GM12865 (cell line): ENCODE results near the gene PHF21B.

ENCODE experiments used
- DNase-seq: peaks from one replicate; pipeline ENCODE4 v3.0.0; 2010; ENCODE audit warnings: low read depth
- H3K4me3 ChIP-seq: 2 replicates; pipeline ENCODE4 v1.5.1; 2011; ENCODE audit warnings: mild to moderate bottlenecking, low read depth, low read length, control low read depth
- TF ChIP-seq, protein P1 (sequence below): IDR thresholded peaks from 2 replicates; pipeline ENCODE4 v1.5.1; 2011; ENCODE audit warnings: low read length, control low read depth, low read depth, inconsistent platforms; ENCODE audit not compliant: insufficient read depth; ENCODE audit errors: missing control alignments

The PHF21B gene

DNA sequence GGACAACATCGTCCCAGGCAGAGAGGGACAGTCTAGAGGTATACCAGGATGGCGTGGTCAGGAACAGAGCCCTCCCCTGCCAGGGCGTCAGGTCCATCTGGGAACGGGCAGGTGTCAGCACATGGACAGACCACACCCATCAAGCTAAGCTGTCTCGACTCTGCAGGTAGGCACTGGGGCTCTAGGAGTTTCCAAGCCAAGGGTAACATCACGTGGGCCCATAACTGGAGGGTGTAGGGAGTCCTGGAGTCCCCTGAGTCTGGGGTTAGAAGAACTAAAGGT, 75.4 kb downstream of the PHF21B start:
- TF ChIP-seq, protein P1, sequence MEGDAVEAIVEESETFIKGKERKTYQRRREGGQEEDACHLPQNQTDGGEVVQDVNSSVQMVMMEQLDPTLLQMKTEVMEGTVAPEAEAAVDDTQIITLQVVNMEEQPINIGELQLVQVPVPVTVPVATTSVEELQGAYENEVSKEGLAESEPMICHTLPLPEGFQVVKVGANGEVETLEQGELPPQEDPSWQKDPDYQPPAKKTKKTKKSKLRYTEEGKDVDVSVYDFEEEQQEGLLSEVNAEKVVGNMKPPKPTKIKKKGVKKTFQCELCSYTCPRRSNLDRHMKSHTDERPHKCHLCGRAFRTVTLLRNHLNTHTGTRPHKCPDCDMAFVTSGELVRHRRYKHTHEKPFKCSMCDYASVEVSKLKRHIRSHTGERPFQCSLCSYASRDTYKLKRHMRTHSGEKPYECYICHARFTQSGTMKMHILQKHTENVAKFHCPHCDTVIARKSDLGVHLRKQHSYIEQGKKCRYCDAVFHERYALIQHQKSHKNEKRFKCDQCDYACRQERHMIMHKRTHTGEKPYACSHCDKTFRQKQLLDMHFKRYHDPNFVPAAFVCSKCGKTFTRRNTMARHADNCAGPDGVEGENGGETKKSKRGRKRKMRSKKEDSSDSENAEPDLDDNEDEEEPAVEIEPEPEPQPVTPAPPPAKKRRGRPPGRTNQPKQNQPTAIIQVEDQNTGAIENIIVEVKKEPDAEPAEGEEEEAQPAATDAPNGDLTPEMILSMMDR = no peak
- H3K4me3 ChIP-seq = no peak overlapping the region
- no peak for DNase-seq

GRCh38 chr22:44933666-44934453, 75.9 kb downstream of the PHF21B start:
- no peak overlapping the region for H3K4me3 ChIP-seq
- no peak for DNase-seq
- TF ChIP-seq, protein P1 = no peak

DNA sequence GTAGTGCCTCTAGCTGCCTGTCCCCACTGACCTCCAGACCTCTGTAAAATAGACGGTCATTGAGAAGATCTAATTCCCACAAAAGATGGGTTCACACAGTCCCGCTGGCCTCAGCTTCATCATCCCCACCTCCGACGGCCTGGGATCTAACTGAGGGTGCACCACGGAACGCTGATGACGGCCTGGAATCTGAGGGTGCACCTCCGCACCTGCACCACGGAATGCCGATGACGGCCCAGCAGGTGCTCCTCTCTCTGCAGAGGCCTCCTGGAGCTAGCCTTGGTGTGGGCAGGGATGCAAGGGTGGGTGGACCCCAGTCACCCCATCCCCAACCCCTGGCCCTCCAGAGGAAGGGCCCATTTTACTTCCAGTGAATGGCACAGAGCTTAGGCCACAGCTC, 77.3 kb downstream of the PHF21B start:
- no peak overlapping the region for H3K4me3 ChIP-seq
- TF ChIP-seq, protein P1 = no peak
- no peak for DNase-seq

- TF ChIP-seq, protein P1 = no peak
- no peak overlapping the region for H3K4me3 ChIP-seq
- no peak for DNase-seq
Observed at GRCh38 chr22:44931766-44932165, 78.0 kb downstream of the PHF21B start.

- TF ChIP-seq, protein P1 = no peak
- no peak overlapping the region for H3K4me3 ChIP-seq
- no peak for DNase-seq
Observed at GRCh38 chr22:44931077-44931540, 78.7 kb downstream of the PHF21B start.

DNA sequence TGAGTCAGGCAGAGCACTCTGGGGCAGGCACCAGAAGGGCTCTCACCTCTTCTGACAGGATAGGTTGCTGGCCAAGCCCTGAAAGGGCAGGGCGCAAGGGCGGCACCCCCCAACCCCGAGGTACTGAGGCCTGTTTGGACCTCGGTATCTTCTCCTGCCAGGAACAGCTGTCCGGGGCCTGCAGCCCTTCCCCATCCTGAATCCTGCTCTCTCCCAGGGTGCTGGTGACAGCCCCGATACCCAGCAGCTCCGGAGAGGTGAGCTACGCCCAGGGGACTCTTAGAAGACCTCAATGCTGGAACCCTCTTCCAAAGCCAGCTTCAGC, 79.1 kb downstream of the PHF21B start:
- TF ChIP-seq, protein P1 = no peak
- no peak for DNase-seq

More for the DNA sequence above, 79.1 kb downstream of the PHF21B start:
- H3K4me3 ChIP-seq = no peak overlapping the region
